Esophagus muscularis mucosa (tissue), 3 donors: ENCODE measurements around the gene ARHGEF38.

Experiments
- POLR2A ChIP-seq: fragments of 450-650 bp; IDR thresholded peaks from one replicate; pipeline ENCODE4 v1.6.1; 2017; ENCODE audit warnings: antibody characterized with exemption, moderate library complexity, mild to moderate bottlenecking, low read depth
- POLR2AphosphoS5 ChIP-seq, 2 donors: sonication (generic); formaldehyde crosslinking; IDR thresholded peaks; one replicate each; pipeline ENCODE4 v1.6.1; 2017; ENCODE audit warnings: antibody characterized with exemption in 2 of 2
- TF ChIP-seq, protein P1 (sequence below), 3 experiments: fragments of 200-600 bp in 2 of 3; fragments of 450-650 bp in 1 of 3; sonication (generic) in 2 of 3; IDR thresholded peaks; one replicate each; pipeline ENCODE4 v1.5.1; 2017 to 2019; ENCODE audit warnings: antibody characterized with exemption in 3 of 3, mild to moderate bottlenecking in 2 of 3, moderate library complexity in 1 of 3

DNA sequence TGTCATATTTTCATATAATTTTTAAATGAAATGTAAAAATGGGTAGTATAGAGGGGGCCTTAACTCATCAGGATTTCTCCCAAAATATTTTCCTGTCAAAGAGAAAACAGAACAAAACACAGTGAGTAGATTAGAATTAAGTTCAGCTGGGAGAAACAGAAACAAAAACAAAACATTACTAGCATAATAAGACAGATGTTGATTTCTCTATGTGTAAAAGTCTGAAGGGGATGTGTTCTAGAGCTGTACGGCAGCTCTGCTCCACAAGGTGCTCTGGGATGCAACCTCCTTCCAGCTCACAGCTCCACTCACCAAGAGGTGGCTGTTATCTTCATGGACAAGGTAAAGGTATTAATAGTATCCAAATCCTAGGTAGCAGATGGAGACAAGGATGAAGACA lies 72.8 kb downstream of the ARHGEF38 start:
- TF ChIP-seq POLR2A, result no peak
- TF ChIP-seq, protein P1, sequence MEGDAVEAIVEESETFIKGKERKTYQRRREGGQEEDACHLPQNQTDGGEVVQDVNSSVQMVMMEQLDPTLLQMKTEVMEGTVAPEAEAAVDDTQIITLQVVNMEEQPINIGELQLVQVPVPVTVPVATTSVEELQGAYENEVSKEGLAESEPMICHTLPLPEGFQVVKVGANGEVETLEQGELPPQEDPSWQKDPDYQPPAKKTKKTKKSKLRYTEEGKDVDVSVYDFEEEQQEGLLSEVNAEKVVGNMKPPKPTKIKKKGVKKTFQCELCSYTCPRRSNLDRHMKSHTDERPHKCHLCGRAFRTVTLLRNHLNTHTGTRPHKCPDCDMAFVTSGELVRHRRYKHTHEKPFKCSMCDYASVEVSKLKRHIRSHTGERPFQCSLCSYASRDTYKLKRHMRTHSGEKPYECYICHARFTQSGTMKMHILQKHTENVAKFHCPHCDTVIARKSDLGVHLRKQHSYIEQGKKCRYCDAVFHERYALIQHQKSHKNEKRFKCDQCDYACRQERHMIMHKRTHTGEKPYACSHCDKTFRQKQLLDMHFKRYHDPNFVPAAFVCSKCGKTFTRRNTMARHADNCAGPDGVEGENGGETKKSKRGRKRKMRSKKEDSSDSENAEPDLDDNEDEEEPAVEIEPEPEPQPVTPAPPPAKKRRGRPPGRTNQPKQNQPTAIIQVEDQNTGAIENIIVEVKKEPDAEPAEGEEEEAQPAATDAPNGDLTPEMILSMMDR (IDR thresholded peaks at IDR 0.05), result no peak
- TF ChIP-seq POLR2AphosphoS5 (IDR thresholded peaks at IDR 0.05), result no peak
